Frontal cortex (tissue), 4 donors: ENCODE measurements around the gene CHTOP. TPM values are rescaled to one million over a fixed set of nuclear protein-coding genes. Genes with fewer than 3 reads are reported as not detected.
"Not testable (repeated sequence)": the region's sequence is repeated elsewhere in the genome, so short reads cannot be mapped to it uniquely, and the experiment has no call there.

ENCODE experiments used
- DNase-seq, 2 donors: peaks; one replicate each; pipeline ENCODE4 v3.0.0; 2012; ENCODE audit warnings: low spot score in 2 of 2
- FAIRE-seq: peaks from 2 replicates; lab custom pipeline; 2012; peaks lifted over from hg19 to GRCh38; lab: Jason Lieb, UNC
- total RNA-seq: library from RNA; depleted of rRNA; stranded (reverse); fragments of >200 nt; gene quantifications from one replicate; pipeline ENCODE4 v1.2.3, GENCODE V29; 2014
- donor health status: control.
- donor health status: control.
- donor health status: control.

Gene CHTOP
- total RNA-seq, 1 donor from 2014 or later, result 55.0 TPM

GRCh38 chr1:153629971-153630370 is 3.9 kb upstream of the CHTOP start:
- no peak for DNase-seq

GRCh38 chr1:153630384-153630783 is 3.5 kb upstream of the CHTOP start:
- FAIRE-seq, result no peak
- no peak for DNase-seq

More at GRCh38 chr1:153629971-153630370, 3.9 kb upstream of the CHTOP start:
- FAIRE-seq, result no peak

- no peak for DNase-seq
- no peak for FAIRE-seq
Measured at GRCh38 chr1:153631047-153632022, 2.5 kb upstream of the CHTOP start.

GRCh38 chr1:153633161-153633753 is 609 bp upstream of the CHTOP start:
- DNase-seq (peak in 1 of 2 donors; percentile 47), FAIRE-seq (no peak)

GRCh38 chr1:153635872-153636271 is 2.0 kb downstream of the CHTOP start:
- no peak for FAIRE-seq
- DNase-seq, result no peak

- DNase-seq, result no peak
- FAIRE-seq, result no peak
Measured at GRCh38 chr1:153636312-153636711, 2.4 kb downstream of the CHTOP start.

GRCh38 chr1:153638261-153638660 is 4.4 kb downstream of the CHTOP start:
- FAIRE-seq, result no peak
- DNase-seq, result no peak

- no peak for DNase-seq
- no peak for FAIRE-seq
Measured at GRCh38 chr1:153639280-153639679, 5.4 kb downstream of the CHTOP start.

- FAIRE-seq, DNase-seq: not testable (repeated sequence)
Measured at GRCh38 chr1:153640213-153640612, 6.3 kb downstream of the CHTOP start.

- FAIRE-seq, result no peak
Measured at GRCh38 chr1:153640861-153641260, 7.0 kb downstream of the CHTOP start.

GRCh38 chr1:153642161-153642560 is 8.3 kb downstream of the CHTOP start:
- FAIRE-seq (no peak), DNase-seq (no peak)

More at GRCh38 chr1:153640861-153641260, 7.0 kb downstream of the CHTOP start:
- no peak for DNase-seq

GRCh38 chr1:153643100-153643499 is 9.2 kb downstream of the CHTOP start:
- no peak for FAIRE-seq

GRCh38 chr1:153643816-153644215 is 9.9 kb downstream of the CHTOP start:
- DNase-seq (no peak), FAIRE-seq (no peak)

More at GRCh38 chr1:153643100-153643499, 9.2 kb downstream of the CHTOP start:
- no peak for DNase-seq

GRCh38 chr1:153646672-153647345 is 12.9 kb downstream of the CHTOP start:
- FAIRE-seq, result no peak
- DNase-seq, result no peak

- no peak for FAIRE-seq
Measured at GRCh38 chr1:153647346-153647714, 13.5 kb downstream of the CHTOP start.

GRCh38 chr1:153648000-153648643 is 14.3 kb downstream of the CHTOP start:
- DNase-seq (no peak), FAIRE-seq (no peak)

More at GRCh38 chr1:153647346-153647714, 13.5 kb downstream of the CHTOP start:
- DNase-seq, result no peak

- no peak for FAIRE-seq
- DNase-seq, result no peak
Measured at GRCh38 chr1:153649137-153649862, 15.4 kb downstream of the CHTOP start.

- DNase-seq (peak; percentile 46 to 55), FAIRE-seq (no peak)
Measured at GRCh38 chr1:153649863-153650235, 16.0 kb downstream of the CHTOP start.

- no peak for FAIRE-seq
- no peak for DNase-seq
Measured at GRCh38 chr1:153651771-153652170, 17.9 kb downstream of the CHTOP start.
